Activated T-helper 2 cell treated with anti-CD3 and anti-CD28 coated beads, Interferon-gamma antibody, Interleukin-2, Interleukin-4, amounts not matched to agents 10 μg/mL and 5 μg/mL and 100 μg/mL, durations not matched to agents 14 hours and 24 hours and 36 hours (primary cell): ENCODE results near the gene SLC22A5. TPM values are rescaled to one million over a fixed set of nuclear protein-coding genes. Genes with fewer than 3 reads are reported as not detected.

Experiments
- total RNA-seq: library from RNA; stranded (reverse); gene quantifications from 2 replicates; pipeline ENCODE4 v1.2.3, GENCODE V29; 2022

The SLC22A5 gene
- total RNA-seq, 1 donor from 2014 or later = 4.8 TPM

Other genes with a start within 250 kb of the SLC22A5 start
- gene P4HA2, start 141.9 kb upstream of the SLC22A5 start, total RNA-seq = 44.9 and 47.0 TPM in 2 replicates
- 1.2 and 2.0 TPM in 2 replicates for gene PDLIM4, start 112.0 kb upstream of the SLC22A5 start, total RNA-seq
- 1.7 and 2.3 TPM in 2 replicates for gene SLC22A4, start 75.3 kb upstream of the SLC22A5 start, total RNA-seq
- gene IRF1, start 121.1 kb downstream of the SLC22A5 start, total RNA-seq = 155 TPM in 2 replicates
- gene IL5, start 173.8 kb downstream of the SLC22A5 start, total RNA-seq = 100.0 and 113 TPM in 2 replicates
- 49.2 and 55.8 TPM in 2 replicates for gene RAD50, start 187.3 kb downstream of the SLC22A5 start, total RNA-seq